Skeletal muscle satellite cell (primary cell): ENCODE data around the gene SOD1.

Experiments
- H3K27me3 ChIP-seq: 2 replicates; pipeline ENCODE4 v1.7.0; 2013; ENCODE audit warnings: low read length; ENCODE audit not compliant: control insufficient read depth, insufficient read depth
- H3K36me3 ChIP-seq: 2 replicates; pipeline ENCODE4 v1.7.0; 2013; ENCODE audit warnings: mild to moderate bottlenecking, control low read depth, low read length; ENCODE audit not compliant: insufficient read depth
- H3K4me1 ChIP-seq: 2 replicates; pipeline ENCODE4 v1.7.0; 2013; ENCODE audit warnings: low read length; ENCODE audit not compliant: control insufficient read depth, insufficient read depth
- H3K4me2 ChIP-seq: 2 replicates; pipeline ENCODE4 v1.7.0; 2013; ENCODE audit warnings: mild to moderate bottlenecking, low read length
- H3K4me3 ChIP-seq: 2 replicates; pipeline ENCODE4 v1.7.0; 2013; ENCODE audit warnings: low read length
- H3K9ac ChIP-seq: 2 replicates; pipeline ENCODE4 v1.7.0; 2013; ENCODE audit warnings: mild to moderate bottlenecking, low read depth, low read length, moderate library complexity
- H3K9me3 ChIP-seq: replicated peaks from 2 replicates; pipeline ENCODE4 v1.7.0; 2013; ENCODE audit warnings: mild to moderate bottlenecking, control low read depth, low read length

The SOD1 gene

GRCh38 chr21:31668651-31669491, 9.4 kb downstream of the SOD1 start:
- Histone ChIP-seq H3K4me2 (no peak overlapping the region), H3K36me3 (peaks cover 62% of the 10 kb centered on the region), H3K27me3 (no peaks in the 10 kb centered on the region), H3K4me1 (peaks cover 17% of the 10 kb centered on the region), H3K9ac (no peak overlapping the region), H3K9me3 (no peaks in the 10 kb centered on the region), H3K4me3 (no peak overlapping the region)

- Histone ChIP-seq H3K36me3 (peaks cover 56% of the 10 kb centered on the region), H3K4me1 (peaks cover 17% of the 10 kb centered on the region), H3K9me3 (no peaks in the 10 kb centered on the region), H3K4me2 (no peak overlapping the region), H3K4me3 (no peak overlapping the region), H3K27me3 (no peaks in the 10 kb centered on the region), H3K9ac (no peak overlapping the region)
Measured at GRCh38 chr21:31670070-31670469, 10.6 kb downstream of the SOD1 start.

DNA sequence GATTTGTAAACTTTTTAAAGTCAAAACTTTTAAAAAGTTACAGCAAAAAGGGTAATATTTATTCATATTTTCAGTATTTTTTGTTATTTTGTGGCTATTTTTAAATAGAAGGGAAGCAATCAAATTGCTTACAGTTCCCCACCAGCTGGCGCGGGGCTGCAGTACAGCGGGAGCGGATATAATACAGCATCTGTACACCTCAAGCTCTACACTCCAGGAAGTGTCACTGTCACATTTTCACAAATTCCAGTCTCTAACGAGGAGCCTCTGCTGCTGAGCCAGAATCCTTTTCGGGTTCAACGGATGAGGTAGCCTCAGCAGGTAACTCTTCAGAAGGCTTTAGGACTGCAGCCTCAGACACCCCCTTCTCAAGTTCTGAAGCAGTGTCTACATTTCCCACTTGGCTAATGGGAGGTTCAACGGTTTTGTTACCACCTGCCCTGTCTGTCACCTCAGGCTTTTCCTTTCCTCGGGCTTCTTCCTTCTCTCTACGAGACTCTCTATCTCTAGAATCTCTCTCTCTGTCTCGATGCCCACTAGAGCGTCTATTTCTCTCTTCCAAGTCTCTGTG, 11.7 kb downstream of the SOD1 start:
- Histone ChIP-seq H3K4me3 (no peak overlapping the region), H3K4me1 (peaks cover 13% of the 10 kb centered on the region), H3K9me3 (no peaks in the 10 kb centered on the region), H3K27me3 (no peaks in the 10 kb centered on the region), H3K36me3 (peaks cover 48% of the 10 kb centered on the region), H3K9ac (no peak overlapping the region), H3K4me2 (no peak overlapping the region)

GRCh38 chr21:31671931-31672330, 12.4 kb downstream of the SOD1 start:
- Histone ChIP-seq H3K27me3 (no peaks in the 10 kb centered on the region), H3K36me3 (peaks cover 42% of the 10 kb centered on the region), H3K4me3 (no peak overlapping the region), H3K4me2 (no peak overlapping the region), H3K9ac (no peak overlapping the region), H3K4me1 (peaks cover 13% of the 10 kb centered on the region), H3K9me3 (no peaks in the 10 kb centered on the region)

DNA sequence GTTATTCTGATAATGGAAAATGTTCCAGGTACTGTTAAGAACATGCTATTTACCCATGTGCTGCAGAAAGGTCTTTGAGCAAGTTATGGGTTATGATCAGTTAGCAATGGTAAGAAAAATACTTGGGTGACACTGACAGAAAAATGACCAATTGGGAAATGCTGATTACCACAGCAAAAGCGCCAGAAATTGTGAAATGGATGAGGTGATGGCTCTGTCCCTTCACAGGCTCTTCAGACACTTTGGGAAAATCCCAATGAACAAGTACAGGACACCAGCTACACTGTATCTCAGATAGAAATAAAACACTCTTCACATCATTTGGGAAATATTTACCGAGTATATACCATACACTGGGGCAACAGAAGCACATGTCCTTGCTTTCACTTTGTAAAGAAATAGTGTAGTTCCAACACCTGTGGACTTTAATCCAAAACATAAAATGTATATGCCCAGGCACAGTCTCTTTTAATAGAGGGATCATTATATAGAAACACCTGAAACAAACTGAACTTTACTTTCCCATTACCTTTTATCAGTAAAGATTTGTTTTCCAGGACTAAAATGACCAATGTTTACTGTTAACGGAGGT, 13.9 kb downstream of the SOD1 start:
- H3K9me3 ChIP-seq, result no peaks in the 10 kb centered on the region
- H3K4me1 ChIP-seq, result peaks cover 9% of the 10 kb centered on the region
- H3K27me3 ChIP-seq, result no peaks in the 10 kb centered on the region
- H3K36me3 ChIP-seq, result peaks cover 36% of the 10 kb centered on the region
- H3K4me2 ChIP-seq, result no peak overlapping the region
- no peak overlapping the region for H3K9ac ChIP-seq
- H3K4me3 ChIP-seq, result no peak overlapping the region

GRCh38 chr21:31675318-31675717, 15.8 kb downstream of the SOD1 start:
- no peak overlapping the region for H3K9ac ChIP-seq
- no peak overlapping the region for H3K4me2 ChIP-seq
- peaks cover 30% of the 10 kb centered on the region for H3K36me3 ChIP-seq
- H3K27me3 ChIP-seq, result no peaks in the 10 kb centered on the region
- H3K9me3 ChIP-seq, result no peaks in the 10 kb centered on the region
- H3K4me1 ChIP-seq, result no peaks in the 10 kb centered on the region
- H3K4me3 ChIP-seq, result no peak overlapping the region

DNA sequence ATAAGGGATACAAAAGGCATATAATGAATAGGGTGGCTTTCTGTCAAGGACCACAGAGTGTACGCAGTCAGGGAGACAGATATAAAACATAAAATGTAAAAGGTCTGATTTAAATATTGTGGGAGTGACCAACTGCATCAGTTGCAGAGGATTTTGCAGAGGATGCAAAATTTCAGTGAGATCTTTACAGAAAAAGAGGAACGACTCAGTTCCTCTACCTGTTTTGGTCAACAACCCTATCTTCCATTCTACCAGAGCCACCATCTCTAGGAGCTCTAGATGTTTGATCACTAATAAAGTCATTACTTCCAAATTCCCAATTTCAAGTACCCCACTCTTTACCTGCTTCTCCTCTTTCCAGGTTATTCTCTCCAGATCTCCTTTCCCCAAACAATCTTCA, 16.5 kb downstream of the SOD1 start:
- Histone ChIP-seq H3K4me2 (no peak overlapping the region), H3K4me3 (no peak overlapping the region), H3K27me3 (no peaks in the 10 kb centered on the region), H3K9ac (no peak overlapping the region), H3K4me1 (no peaks in the 10 kb centered on the region), H3K36me3 (peaks cover 32% of the 10 kb centered on the region), H3K9me3 (no peaks in the 10 kb centered on the region)

- peaks cover 22% of the 10 kb centered on the region for H3K36me3 ChIP-seq
- no peaks in the 10 kb centered on the region for H3K4me1 ChIP-seq
- no peaks in the 10 kb centered on the region for H3K27me3 ChIP-seq
- no peak overlapping the region for H3K9ac ChIP-seq
- H3K9me3 ChIP-seq, result no peaks in the 10 kb centered on the region
- H3K4me3 ChIP-seq, result no peak overlapping the region
- H3K4me2 ChIP-seq, result no peak overlapping the region
Measured at GRCh38 chr21:31677047-31677446, 17.6 kb downstream of the SOD1 start.

- peaks cover 33% of the 10 kb centered on the region for H3K36me3 ChIP-seq
- H3K9ac ChIP-seq, result no peak overlapping the region
- H3K4me2 ChIP-seq, result no peak overlapping the region
Measured at GRCh38 chr21:31678478-31678877, 19.0 kb downstream of the SOD1 start.

DNA sequence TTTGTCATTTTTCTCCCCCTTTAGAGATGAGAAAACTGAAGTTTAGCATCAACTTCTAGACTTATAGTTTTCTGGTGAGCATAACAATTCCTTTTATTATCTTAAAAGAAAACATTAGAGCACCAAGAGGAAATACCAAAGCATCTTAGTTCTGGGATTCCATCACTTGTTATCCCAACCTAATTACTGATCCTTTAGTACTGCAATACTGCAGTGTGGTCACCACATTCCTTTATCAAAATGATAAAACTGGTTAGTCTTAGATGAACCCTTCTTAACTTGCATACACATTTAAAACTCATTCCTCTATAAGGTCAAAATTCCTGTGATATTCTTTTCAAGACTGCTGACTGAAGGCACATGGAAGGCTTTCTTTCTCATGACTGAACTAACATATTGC, 23.1 kb downstream of the SOD1 start:
- H3K9me3 ChIP-seq, result no peaks in the 10 kb centered on the region
- no peak overlapping the region for H3K4me3 ChIP-seq
- no peaks in the 10 kb centered on the region for H3K4me1 ChIP-seq
- H3K9ac ChIP-seq, result no peak overlapping the region
- H3K27me3 ChIP-seq, result no peaks in the 10 kb centered on the region
- no peak overlapping the region for H3K4me2 ChIP-seq
- peaks cover 63% of the 10 kb centered on the region for H3K36me3 ChIP-seq

More at GRCh38 chr21:31678478-31678877, 19.0 kb downstream of the SOD1 start:
- no peaks in the 10 kb centered on the region for H3K9me3 ChIP-seq
- no peaks in the 10 kb centered on the region for H3K27me3 ChIP-seq
- H3K4me3 ChIP-seq, result no peak overlapping the region
- no peaks in the 10 kb centered on the region for H3K4me1 ChIP-seq

DNA sequence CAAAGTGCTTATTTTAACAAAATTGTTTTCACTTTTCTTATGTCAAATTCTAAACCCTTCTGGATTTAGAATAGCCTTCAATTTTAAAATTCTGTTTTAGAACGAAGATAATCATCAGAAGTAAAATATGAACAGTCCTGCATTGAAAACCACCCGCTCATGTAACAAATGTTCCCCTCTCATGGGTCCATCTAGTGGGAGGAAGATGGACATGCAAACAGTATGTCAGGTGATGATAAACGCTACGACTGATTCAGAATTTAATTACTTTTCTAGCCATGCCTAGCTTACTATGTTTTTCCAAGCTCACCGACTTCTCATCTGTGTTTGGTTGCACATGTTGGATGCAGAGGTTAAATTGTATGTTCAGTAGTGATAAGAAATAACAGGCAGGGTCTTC, 23.5 kb downstream of the SOD1 start:
- Histone ChIP-seq H3K9me3 (no peaks in the 10 kb centered on the region), H3K4me1 (no peaks in the 10 kb centered on the region), H3K9ac (no peak overlapping the region), H3K4me2 (no peak overlapping the region), H3K36me3 (peaks cover 63% of the 10 kb centered on the region), H3K27me3 (no peaks in the 10 kb centered on the region), H3K4me3 (no peak overlapping the region)
